ENCODE measurements around the gene PEAK3.

DNA sequence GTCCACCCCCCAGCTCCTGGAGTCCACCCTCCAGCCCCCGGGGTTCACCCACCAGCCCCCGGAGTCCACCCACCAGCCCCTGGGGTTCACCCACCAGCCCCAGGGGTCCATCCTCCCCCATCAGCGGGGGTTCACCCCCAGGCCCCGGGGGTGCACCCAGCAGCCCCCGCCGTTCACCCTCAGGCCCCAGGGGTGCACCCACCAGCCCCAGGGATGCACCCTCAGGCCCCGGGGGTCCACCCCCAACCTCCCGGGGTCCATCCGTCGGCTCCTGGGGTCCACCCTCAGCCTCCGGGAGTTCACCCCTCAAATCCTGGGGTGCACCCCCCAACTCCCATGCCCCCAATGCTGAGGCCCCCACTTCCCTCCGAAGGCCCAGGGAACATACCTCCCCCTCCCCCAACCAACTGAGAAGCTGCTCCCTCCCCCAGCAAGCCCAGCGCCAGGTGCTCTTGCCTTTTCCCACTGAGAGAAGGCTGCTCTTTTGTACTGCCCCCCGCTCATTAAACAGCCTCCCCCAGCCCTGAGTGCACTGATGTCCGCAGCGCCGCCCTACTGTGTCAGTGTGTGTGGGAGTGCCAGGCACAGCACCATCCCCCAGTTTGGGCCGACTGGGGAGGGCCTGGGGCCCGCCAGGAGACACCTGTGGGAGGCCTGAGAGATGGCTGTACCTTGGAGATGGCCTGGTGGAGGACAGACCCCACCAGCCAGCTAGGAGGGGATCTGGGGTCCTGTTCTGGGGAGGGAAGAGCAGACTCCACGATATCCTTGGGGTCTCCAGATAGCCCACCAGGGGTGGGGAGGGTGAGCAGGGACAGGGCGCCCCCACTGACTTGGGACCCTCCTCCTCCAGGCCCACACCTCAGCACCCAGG lies 33.6 kb downstream of the PEAK3 start:
- TF ChIP-seq POLR2A (IDR thresholded peaks at IDR 0.05; ENCODE audit: low read length) (no peak), GATA1 (IDR thresholded peaks at IDR 0.05; ENCODE audit: low read depth, low read length) (no peak)
